Glutamatergic neuron (in vitro differentiated cells): Measurements from ENCODE around the gene SPON2. TPM values are rescaled to one million over a fixed set of nuclear protein-coding genes. Genes with fewer than 3 reads are reported as not detected.
A peak's percentile ranks its signal among the peaks of the same experiment; 100 is the strongest.

Experiments used
- DNase-seq: peaks from one replicate; pipeline ENCODE4 v3.0.0; 2022
- H3K27ac Mint-ChIP-seq: one replicate; pipeline ENCODE4 v1.8.0; 2020; ENCODE audit warnings: mild to moderate bottlenecking, mixed read lengths, inconsistent platforms; ENCODE audit not compliant: unreplicated experiment
- H3K27me3 Mint-ChIP-seq: one replicate; pipeline ENCODE4 v1.8.0; 2020; ENCODE audit warnings: mild to moderate bottlenecking, moderate library complexity, mixed read lengths, inconsistent platforms; ENCODE audit not compliant: unreplicated experiment
- H3K36me3 Mint-ChIP-seq: one replicate; pipeline ENCODE4 v1.8.0; 2020; ENCODE audit warnings: mild to moderate bottlenecking, mixed read lengths, inconsistent platforms; ENCODE audit not compliant: unreplicated experiment
- H3K4me1 Mint-ChIP-seq: one replicate; pipeline ENCODE4 v1.8.0; 2020; ENCODE audit warnings: mild to moderate bottlenecking, low read depth, mixed read lengths, inconsistent platforms; ENCODE audit not compliant: unreplicated experiment
- H3K4me3 Mint-ChIP-seq: one replicate; pipeline ENCODE4 v1.8.0; 2020; ENCODE audit warnings: mild to moderate bottlenecking, mixed read lengths, inconsistent platforms; ENCODE audit not compliant: unreplicated experiment
- H3K9me3 Mint-ChIP-seq: one replicate; pipeline ENCODE4 v1.8.0; 2020; ENCODE audit warnings: mild to moderate bottlenecking, moderate library complexity, mixed read lengths, inconsistent platforms; ENCODE audit not compliant: unreplicated experiment
- total RNA-seq: library from RNA; stranded (reverse); fragmentation: NEBNext Ultra II Directional; extraction: Animal tissue kit (Norgen Biotek cat#: 25700); gene quantifications from one replicate; pipeline ENCODE4 v1.2.1, GENCODE V29; 2021; ENCODE audit not compliant: unreplicated experiment
- TF ChIP-seq, protein P1 (sequence below): fragments of 200-600 bp; sonication (generic); IDR thresholded peaks from one replicate; pipeline ENCODE4 v1.5.0; 2021; ENCODE audit not compliant: partially characterized antibody, unreplicated experiment

Gene SPON2
- total RNA-seq, 1 donor from 2014 or later, result 769 TPM

- no peak for DNase-seq
- peaks cover 16% of the 10 kb centered on the region for H3K27me3 Mint-ChIP-seq
- peak overlapping the region; percentile 28 for H3K4me3 Mint-ChIP-seq
Measured at GRCh38 chr4:1208970-1209704, 36.8 kb upstream of the SPON2 start.

GRCh38 chr4:1208266-1208961, 36.0 kb upstream of the SPON2 start:
- TF ChIP-seq, protein P1, sequence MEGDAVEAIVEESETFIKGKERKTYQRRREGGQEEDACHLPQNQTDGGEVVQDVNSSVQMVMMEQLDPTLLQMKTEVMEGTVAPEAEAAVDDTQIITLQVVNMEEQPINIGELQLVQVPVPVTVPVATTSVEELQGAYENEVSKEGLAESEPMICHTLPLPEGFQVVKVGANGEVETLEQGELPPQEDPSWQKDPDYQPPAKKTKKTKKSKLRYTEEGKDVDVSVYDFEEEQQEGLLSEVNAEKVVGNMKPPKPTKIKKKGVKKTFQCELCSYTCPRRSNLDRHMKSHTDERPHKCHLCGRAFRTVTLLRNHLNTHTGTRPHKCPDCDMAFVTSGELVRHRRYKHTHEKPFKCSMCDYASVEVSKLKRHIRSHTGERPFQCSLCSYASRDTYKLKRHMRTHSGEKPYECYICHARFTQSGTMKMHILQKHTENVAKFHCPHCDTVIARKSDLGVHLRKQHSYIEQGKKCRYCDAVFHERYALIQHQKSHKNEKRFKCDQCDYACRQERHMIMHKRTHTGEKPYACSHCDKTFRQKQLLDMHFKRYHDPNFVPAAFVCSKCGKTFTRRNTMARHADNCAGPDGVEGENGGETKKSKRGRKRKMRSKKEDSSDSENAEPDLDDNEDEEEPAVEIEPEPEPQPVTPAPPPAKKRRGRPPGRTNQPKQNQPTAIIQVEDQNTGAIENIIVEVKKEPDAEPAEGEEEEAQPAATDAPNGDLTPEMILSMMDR, result no peak
- Mint-ChIP-seq H3K4me1 (peaks cover 11% of the 10 kb centered on the region), H3K9me3 (peaks cover 12% of the 10 kb centered on the region), H3K4me3 (peak overlapping the region; percentile 42), H3K36me3 (no peaks in the 10 kb centered on the region), H3K27ac (peak overlapping the region; percentile 94), H3K27me3 (peaks cover 16% of the 10 kb centered on the region)
- DNase-seq, result peak; percentile 23

More at GRCh38 chr4:1208970-1209704, 36.8 kb upstream of the SPON2 start:
- Mint-ChIP-seq H3K4me1 (peaks cover 11% of the 10 kb centered on the region), H3K9me3 (peaks cover 12% of the 10 kb centered on the region), H3K27ac (peak overlapping the region; percentile 94), H3K36me3 (no peaks in the 10 kb centered on the region)
- TF ChIP-seq, protein P1, result no peak

GRCh38 chr4:1207603-1208265, 35.4 kb upstream of the SPON2 start:
- no peak overlapping the region for H3K4me3 Mint-ChIP-seq
- peaks cover 12% of the 10 kb centered on the region for H3K9me3 Mint-ChIP-seq
- H3K36me3 Mint-ChIP-seq, result no peaks in the 10 kb centered on the region
- TF ChIP-seq, protein P1, result no peak
- H3K27ac Mint-ChIP-seq, result peak overlapping the region; percentile 86
- H3K27me3 Mint-ChIP-seq, result peaks cover 14% of the 10 kb centered on the region
- peak; percentile 73 for DNase-seq
- peaks cover 11% of the 10 kb centered on the region for H3K4me1 Mint-ChIP-seq

DNA sequence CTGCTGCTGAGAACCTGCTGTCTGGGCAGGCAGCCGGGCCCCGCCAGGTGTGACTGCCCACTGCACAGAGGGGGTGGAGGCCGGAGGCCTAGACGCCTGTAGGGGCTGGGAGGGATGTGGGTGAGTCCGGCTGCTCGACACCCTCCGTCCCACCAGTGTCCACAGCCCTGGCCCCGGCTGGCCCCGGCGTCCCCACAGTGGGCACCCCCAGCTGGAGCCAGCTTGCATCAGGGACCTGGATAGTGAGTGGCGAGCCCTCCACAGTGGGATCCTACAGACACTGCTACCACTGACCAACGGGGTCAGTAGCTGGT, 34.7 kb upstream of the SPON2 start:
- Mint-ChIP-seq H3K27ac (no peak overlapping the region), H3K9me3 (peaks cover 12% of the 10 kb centered on the region), H3K4me1 (peaks cover 13% of the 10 kb centered on the region), H3K36me3 (no peaks in the 10 kb centered on the region), H3K4me3 (no peak overlapping the region), H3K27me3 (peaks cover 14% of the 10 kb centered on the region)
- DNase-seq, result peak; percentile 15
- TF ChIP-seq, protein P1, result no peak
